OCI-LY3 (cell line): Measurements from ENCODE around the gene NTHL1.

Experiments used
- H2AFZ ChIP-seq: fragments of 200-600, 300-600 bp; shearing (Covaris generic); 2 replicates; pipeline ENCODE4 v1.6.0; 2014; ENCODE audit warnings: antibody characterized with exemption, low read depth, low read length
- H3K27ac ChIP-seq: fragments of 200-600, 300-600 bp; sonication (generic); 2 replicates; pipeline ENCODE4 v1.5.1; 2014; ENCODE audit warnings: mild to moderate bottlenecking, low read length, moderate library complexity, mixed read lengths
- H3K27me3 ChIP-seq: fragments of 200-600, 300-600 bp; sonication (generic); 2 replicates; pipeline ENCODE4 v1.6.1; 2014; ENCODE audit warnings: low read depth, low read length, mixed read lengths
- H3K36me3 ChIP-seq: fragments of 200-600, 300-600 bp; sonication (generic); replicated peaks from 2 replicates; pipeline ENCODE3; 2014; ENCODE audit warnings: low read depth, low read length, mixed read lengths
- H3K4me1 ChIP-seq: fragments of 300-600, 200-600 bp; sonication (generic); 2 replicates; pipeline ENCODE4 v1.6.1; 2014; ENCODE audit warnings: low read length, mixed read lengths
- H3K4me2 ChIP-seq: fragments of 200-600, 300-600 bp; sonication (generic); 2 replicates; pipeline ENCODE4 v1.6.1; 2014; ENCODE audit warnings: low read length, mixed read lengths
- H3K4me3 ChIP-seq: fragments of 300-600, 200-600 bp; sonication (generic); 2 replicates; pipeline ENCODE4 v1.5.1; 2014; ENCODE audit warnings: antibody characterized with exemption, mild to moderate bottlenecking, low read length, moderate library complexity
- H3K79me2 ChIP-seq: fragments of 300-600, 200-600 bp; shearing (Covaris generic); 2 replicates; pipeline ENCODE4 v1.6.1; 2014; ENCODE audit warnings: mild to moderate bottlenecking, low read length, mixed read lengths
- H3K9ac ChIP-seq: fragments of 300-600, 200-600 bp; shearing (Covaris generic); 2 replicates; pipeline ENCODE4 v1.6.0; 2014; ENCODE audit warnings: mild to moderate bottlenecking, low read length, moderate library complexity
- H3K9me3 ChIP-seq: fragments of 200-600, 300-600 bp; shearing (Covaris generic); 2 replicates; pipeline ENCODE4 v1.6.1; 2014; ENCODE audit warnings: low read length, mixed read lengths; ENCODE audit not compliant: insufficient read depth
- H4K20me1 ChIP-seq: fragments of 200-600, 300-600 bp; sonication (generic); 2 replicates; pipeline ENCODE4 v1.6.1; 2016; ENCODE audit warnings: low read length, mixed read lengths; ENCODE audit not compliant: insufficient read depth
- EZH2phosphoT487 ChIP-seq: fragments of 200-600 bp; shearing (Covaris generic); IDR thresholded peaks from 2 replicates; pipeline ENCODE4 v1.6.1; 2018; ENCODE audit warnings: antibody characterized with exemption, mixed run types, low read depth
- TF ChIP-seq, protein P1 (sequence below): fragments of 200-600, 300-600 bp; sonication (generic); IDR thresholded peaks from 2 replicates; pipeline ENCODE4 v1.5.1; 2014; ENCODE audit warnings: antibody characterized with exemption, low read length, low read depth

The NTHL1 gene

GRCh38 chr16:2086106-2086742 is 38.6 kb upstream of the NTHL1 start:
- Histone ChIP-seq H3K79me2 (no peaks in the 10 kb centered on the region), H3K36me3 (peaks cover 4% of the 10 kb centered on the region), H2AFZ (no peak overlapping the region), H3K4me2 (no peak overlapping the region), H3K4me3 (no peak overlapping the region), H3K9ac (no peak overlapping the region), H4K20me1 (no peaks in the 10 kb centered on the region), H3K27ac (no peak overlapping the region), H3K9me3 (no peaks in the 10 kb centered on the region), H3K27me3 (no peaks in the 10 kb centered on the region), H3K4me1 (no peaks in the 10 kb centered on the region)
- no peak for TF ChIP-seq EZH2phosphoT487
- TF ChIP-seq, protein P1, sequence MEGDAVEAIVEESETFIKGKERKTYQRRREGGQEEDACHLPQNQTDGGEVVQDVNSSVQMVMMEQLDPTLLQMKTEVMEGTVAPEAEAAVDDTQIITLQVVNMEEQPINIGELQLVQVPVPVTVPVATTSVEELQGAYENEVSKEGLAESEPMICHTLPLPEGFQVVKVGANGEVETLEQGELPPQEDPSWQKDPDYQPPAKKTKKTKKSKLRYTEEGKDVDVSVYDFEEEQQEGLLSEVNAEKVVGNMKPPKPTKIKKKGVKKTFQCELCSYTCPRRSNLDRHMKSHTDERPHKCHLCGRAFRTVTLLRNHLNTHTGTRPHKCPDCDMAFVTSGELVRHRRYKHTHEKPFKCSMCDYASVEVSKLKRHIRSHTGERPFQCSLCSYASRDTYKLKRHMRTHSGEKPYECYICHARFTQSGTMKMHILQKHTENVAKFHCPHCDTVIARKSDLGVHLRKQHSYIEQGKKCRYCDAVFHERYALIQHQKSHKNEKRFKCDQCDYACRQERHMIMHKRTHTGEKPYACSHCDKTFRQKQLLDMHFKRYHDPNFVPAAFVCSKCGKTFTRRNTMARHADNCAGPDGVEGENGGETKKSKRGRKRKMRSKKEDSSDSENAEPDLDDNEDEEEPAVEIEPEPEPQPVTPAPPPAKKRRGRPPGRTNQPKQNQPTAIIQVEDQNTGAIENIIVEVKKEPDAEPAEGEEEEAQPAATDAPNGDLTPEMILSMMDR = no peak

DNA sequence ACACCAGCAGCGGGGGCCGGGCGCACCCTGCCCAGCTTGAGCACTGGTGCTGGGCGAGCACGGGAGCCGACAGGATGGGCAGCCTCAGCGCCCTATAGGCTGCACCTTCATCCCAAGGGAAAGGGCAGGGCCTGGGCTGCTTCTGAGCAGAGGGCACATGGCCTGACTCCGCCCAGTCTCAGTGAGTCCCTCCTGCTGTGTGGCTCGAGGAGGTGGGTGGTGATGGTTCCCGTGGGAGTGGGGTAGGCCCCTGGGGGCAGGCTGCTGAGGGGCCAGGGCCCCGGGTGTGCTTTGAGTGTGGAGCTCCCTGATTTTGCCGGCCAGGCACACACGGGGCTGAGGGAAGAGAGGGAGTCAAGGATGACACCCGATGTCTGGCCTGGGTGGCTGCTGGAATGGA is 38.0 kb upstream of the NTHL1 start:
- Histone ChIP-seq H3K79me2 (no peaks in the 10 kb centered on the region), H3K36me3 (peaks cover 4% of the 10 kb centered on the region), H4K20me1 (no peaks in the 10 kb centered on the region), H3K27ac (no peak overlapping the region), H3K9ac (no peak overlapping the region), H3K9me3 (no peaks in the 10 kb centered on the region), H3K4me2 (no peak overlapping the region), H3K4me3 (no peak overlapping the region), H3K27me3 (no peaks in the 10 kb centered on the region), H3K4me1 (no peaks in the 10 kb centered on the region), H2AFZ (no peak overlapping the region)
- TF ChIP-seq, protein P1 = no peak
- TF ChIP-seq EZH2phosphoT487 = no peak

DNA sequence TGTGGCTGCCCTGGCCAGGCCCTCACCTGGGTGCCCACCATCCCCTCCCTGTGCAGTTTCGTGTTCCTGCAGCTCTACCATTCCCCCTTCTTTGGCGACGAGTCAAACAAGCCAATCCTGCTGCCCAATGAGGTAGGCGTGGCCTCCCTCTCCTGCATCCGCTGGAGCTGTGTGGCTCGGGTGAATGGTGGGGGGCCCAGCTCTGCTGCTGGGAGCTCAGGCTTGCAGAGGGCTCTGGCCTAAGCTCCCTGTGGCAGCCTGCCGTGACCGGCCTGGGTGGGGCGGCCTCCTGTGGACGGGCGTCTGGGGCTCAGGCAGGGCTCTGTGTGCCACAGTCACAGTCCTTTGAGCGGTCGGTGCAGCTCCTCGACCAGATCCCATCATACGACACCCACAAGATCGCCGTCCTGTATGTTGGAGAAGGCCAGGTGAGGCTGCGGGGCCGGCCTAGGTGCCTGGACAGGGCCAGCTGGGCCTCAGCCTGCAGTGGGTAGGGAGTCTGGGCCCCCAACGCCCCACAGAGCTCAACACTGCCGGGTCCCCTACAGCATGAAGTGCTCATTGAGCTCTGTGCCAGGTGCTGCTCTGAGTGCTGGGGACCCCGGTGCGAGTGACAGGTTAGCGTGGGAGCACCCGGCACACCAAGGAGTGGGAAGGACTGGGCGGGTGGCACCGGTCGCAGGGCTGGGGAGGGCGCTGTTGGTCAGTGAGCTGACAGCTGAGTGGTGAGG is 37.4 kb upstream of the NTHL1 start:
- H3K27me3 ChIP-seq = no peaks in the 10 kb centered on the region
- TF ChIP-seq EZH2phosphoT487 = no peak
- TF ChIP-seq, protein P1 = no peak
- no peaks in the 10 kb centered on the region for H4K20me1 ChIP-seq
- no peaks in the 10 kb centered on the region for H3K9me3 ChIP-seq
- no peaks in the 10 kb centered on the region for H3K4me1 ChIP-seq
- H3K4me3 ChIP-seq = no peak overlapping the region
- H3K36me3 ChIP-seq = peaks cover 4% of the 10 kb centered on the region
- no peaks in the 10 kb centered on the region for H3K79me2 ChIP-seq
- no peak overlapping the region for H3K27ac ChIP-seq
- no peak overlapping the region for H3K4me2 ChIP-seq
- H3K9ac ChIP-seq = no peak overlapping the region
- no peak overlapping the region for H2AFZ ChIP-seq

DNA sequence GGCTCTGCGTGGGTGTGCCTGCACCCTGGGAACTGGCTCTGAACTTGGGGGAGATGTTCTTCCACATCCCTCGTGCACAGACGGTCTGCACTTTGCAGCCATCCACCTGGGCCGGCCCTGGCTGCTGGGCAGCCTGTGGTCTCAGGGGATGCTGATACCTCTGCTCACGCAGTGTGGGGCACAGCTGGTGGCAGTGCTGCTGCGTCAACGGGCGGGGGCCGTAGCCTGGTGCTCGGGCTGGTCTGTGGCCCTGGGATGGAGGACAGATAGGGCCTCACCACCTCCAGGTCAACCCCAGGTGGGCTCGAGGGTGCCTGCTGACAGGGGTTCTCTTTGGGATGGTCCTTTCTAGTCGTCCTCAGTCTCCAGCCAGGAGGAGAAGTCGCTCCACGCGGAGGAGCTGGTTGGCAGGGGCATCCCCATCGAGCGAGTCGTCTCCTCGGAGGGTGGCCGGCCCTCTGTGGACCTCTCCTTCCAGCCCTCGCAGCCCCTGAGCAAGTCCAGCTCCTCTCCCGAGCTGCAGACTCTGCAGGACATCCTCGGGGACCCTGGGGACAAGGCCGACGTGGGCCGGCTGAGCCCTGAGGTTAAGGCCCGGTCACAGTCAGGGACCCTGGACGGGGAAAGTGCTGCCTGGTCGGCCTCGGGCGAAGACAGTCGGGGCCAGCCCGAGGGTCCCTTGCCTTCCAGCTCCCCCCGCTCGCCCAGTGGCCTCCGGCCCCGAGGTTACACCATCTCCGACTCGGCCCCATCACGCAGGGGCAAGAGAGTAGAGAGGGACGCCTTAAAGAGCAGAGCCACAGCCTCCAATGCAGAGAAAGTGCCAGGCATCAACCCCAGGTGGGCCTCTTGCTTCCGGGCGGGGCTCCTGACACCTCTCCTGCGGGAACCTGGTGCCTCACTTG is 36.5 kb upstream of the NTHL1 start:
- Histone ChIP-seq H3K9me3 (no peaks in the 10 kb centered on the region), H3K4me3 (no peak overlapping the region)

More for the DNA sequence above, 36.5 kb upstream of the NTHL1 start:
- no peak overlapping the region for H3K9ac ChIP-seq
- TF ChIP-seq, protein P1 = no peak
- no peak for TF ChIP-seq EZH2phosphoT487
- H3K4me1 ChIP-seq = no peaks in the 10 kb centered on the region
- no peaks in the 10 kb centered on the region for H3K79me2 ChIP-seq
- H3K27ac ChIP-seq = no peak overlapping the region
- no peaks in the 10 kb centered on the region for H4K20me1 ChIP-seq
- no peak overlapping the region for H2AFZ ChIP-seq
- H3K4me2 ChIP-seq = no peak overlapping the region
- H3K36me3 ChIP-seq = no peaks in the 10 kb centered on the region
- H3K27me3 ChIP-seq = no peaks in the 10 kb centered on the region
